BJ (cell line): ENCODE data around the gene MIAT. TPM values are rescaled to one million over a fixed set of nuclear protein-coding genes. Genes with fewer than 3 reads are reported as not detected.

Experiments
- CTCF ChIA-PET: fragments of 350-600 bp; formaldehyde crosslinking; extraction: SDS; loops from one replicate; lab custom pipeline; 2021; ENCODE audit warnings: antibody characterized with exemption, inconsistent platforms; lab: Yijun Ruan, JAX
- POLR2A ChIA-PET: fragments of 300-600 bp; sonication (Branson Sonifier 250); formaldehyde crosslinking; extraction: SDS; loops from one replicate; lab custom pipeline; 2021; ENCODE audit warnings: antibody characterized with exemption; lab: Charles Lee
- DNase-seq: peaks from one replicate; pipeline ENCODE4 v3.0.0-alpha.2; 2011; ENCODE audit warnings: low read depth
- H3K27me3 ChIP-seq: 2 replicates; pipeline ENCODE4 v1.6.0; 2011; ENCODE audit warnings: low read length; ENCODE audit not compliant: control insufficient read depth, insufficient read depth
- H3K36me3 ChIP-seq: 2 replicates; pipeline ENCODE4 v1.5.1; 2011; ENCODE audit warnings: low read length; ENCODE audit not compliant: control insufficient read depth, insufficient read depth
- H3K4me3 ChIP-seq: 2 replicates; pipeline ENCODE4 v1.5.1; 2011; ENCODE audit warnings: low read depth, mild to moderate bottlenecking, control low read depth, low read length
- CTCF ChIP-seq: IDR thresholded peaks from 2 replicates; pipeline ENCODE4 v1.5.1; 2011; ENCODE audit warnings: low read depth, mild to moderate bottlenecking, control low read depth, inconsistent platforms, low read length, moderate library complexity; ENCODE audit not compliant: insufficient read depth
- polyA plus RNA-seq: library from polyadenylated mRNA; depleted of rRNA; stranded (reverse); fragments of >200 nt; gene quantifications from 2 replicates; pipeline ENCODE4 v1.2.3, GENCODE V29; 2011; rRNA removed
- small RNA-seq: library from RNA; depleted of rRNA; stranded (forward); fragments of <200 nt; gene quantifications from one replicate; pipeline ENCODE3, GENCODE V24; 2012; ENCODE audit warnings: low replicate concordance, low read depth; ENCODE audit not compliant: insufficient read length

Gene MIAT
- polyA plus RNA-seq, 1 experiment: 1.1 TPM

GRCh38 chr22:26725012-26725676 is 67.8 kb downstream of the MIAT start:
- CTCF ChIA-PET: no interaction called here
- H3K36me3 ChIP-seq: no peaks in the 10 kb centered on the region
- H3K27me3 ChIP-seq: no peaks in the 10 kb centered on the region
- no peak for TF ChIP-seq CTCF
- POLR2A ChIA-PET: no interaction called here
- no peak overlapping the region for H3K4me3 ChIP-seq
- no peak for DNase-seq

Small RNAs within 50 kb of the gene (small RNA-seq; reads per million reads assigned to genes)
- gene RF01874: not detected

Other genes starting within 250 kb of the MIAT start
- 2.3 and 2.5 TPM in 2 replicates for gene ASPHD2, start 228.3 kb upstream of the MIAT start, polyA plus RNA-seq
- 20.3 and 22.5 TPM in 2 replicates for gene HPS4, start 173.8 kb upstream of the MIAT start, polyA plus RNA-seq
- gene SRRD, start 173.7 kb upstream of the MIAT start, polyA plus RNA-seq: 13.1 and 26.9 TPM in 2 replicates
- 30.5 and 34.7 TPM in 2 replicates for gene TFIP11, start 145.1 kb upstream of the MIAT start, polyA plus RNA-seq
- gene TPST2, start 67.5 kb upstream of the MIAT start, polyA plus RNA-seq: 48.1 and 84.9 TPM in 2 replicates
- gene CRYBB1, start 39.6 kb upstream of the MIAT start, polyA plus RNA-seq: not detected in 2 replicates
- not detected in 2 replicates for gene CRYBA4, start 35.6 kb upstream of the MIAT start, polyA plus RNA-seq